Measurements from ENCODE around the gene CYTH4.

The CYTH4 gene

GRCh38 chr22:37269936-37270678 lies 12.2 kb upstream of the CYTH4 start:
- no peak overlapping the region for H3K4me3 Mint-ChIP-seq
- no peak for DNase-seq (ENCODE audit: low spot score)
- no peaks in the 10 kb centered on the region for H3K36me3 Mint-ChIP-seq (ENCODE audit: low read depth)
- H3K4me1 Mint-ChIP-seq (ENCODE audit: low read depth), result peaks cover 53% of the 10 kb centered on the region
- H3K27me3 Mint-ChIP-seq (ENCODE audit: low read depth), result no peaks in the 10 kb centered on the region
- H3K27ac Mint-ChIP-seq, result peak overlapping the region; percentile 21
- H3K9me3 Mint-ChIP-seq, result peaks cover 4% of the 10 kb centered on the region

DNA sequence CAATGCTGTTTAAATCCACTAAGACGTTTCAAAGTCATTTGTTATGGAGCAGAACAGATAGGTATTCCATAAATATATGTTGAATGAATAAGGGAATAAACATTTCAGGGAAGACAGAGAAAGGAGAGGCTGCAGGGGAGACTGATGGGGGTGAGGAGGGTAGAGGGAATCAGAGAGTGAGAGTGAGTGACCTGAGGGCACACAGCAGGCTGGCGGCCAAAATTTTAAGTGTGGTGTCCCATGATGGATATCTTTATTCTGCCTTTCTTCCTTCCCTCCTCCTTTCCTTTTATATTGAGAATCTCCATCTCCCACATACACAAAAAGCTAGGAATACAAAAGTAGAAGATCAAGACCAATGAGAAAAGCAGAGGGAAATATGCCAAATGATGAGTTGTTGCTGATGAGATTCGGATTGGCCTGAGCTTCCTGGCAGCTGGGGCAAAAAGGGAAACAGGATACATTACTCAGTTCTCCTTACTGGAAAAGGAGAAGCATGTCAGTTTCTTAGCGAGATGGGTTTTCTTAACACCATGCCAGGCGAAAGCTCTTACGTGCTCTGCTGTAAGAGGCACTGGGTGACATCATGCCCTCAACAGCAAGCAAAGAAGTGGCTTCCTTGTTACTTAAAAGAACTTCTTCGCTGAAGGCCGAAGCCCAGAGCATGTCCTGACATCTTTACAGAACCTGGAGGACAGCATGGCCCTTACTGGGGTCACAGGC lies 11.2 kb upstream of the CYTH4 start:
- Mint-ChIP-seq H3K27ac (no peak overlapping the region), H3K4me1 (ENCODE audit: low read depth) (peaks cover 62% of the 10 kb centered on the region), H3K36me3 (ENCODE audit: low read depth) (no peaks in the 10 kb centered on the region), H3K9me3 (peaks cover 4% of the 10 kb centered on the region), H3K4me3 (no peak overlapping the region), H3K27me3 (ENCODE audit: low read depth) (no peaks in the 10 kb centered on the region)
- no peak for DNase-seq (ENCODE audit: low spot score)

DNA sequence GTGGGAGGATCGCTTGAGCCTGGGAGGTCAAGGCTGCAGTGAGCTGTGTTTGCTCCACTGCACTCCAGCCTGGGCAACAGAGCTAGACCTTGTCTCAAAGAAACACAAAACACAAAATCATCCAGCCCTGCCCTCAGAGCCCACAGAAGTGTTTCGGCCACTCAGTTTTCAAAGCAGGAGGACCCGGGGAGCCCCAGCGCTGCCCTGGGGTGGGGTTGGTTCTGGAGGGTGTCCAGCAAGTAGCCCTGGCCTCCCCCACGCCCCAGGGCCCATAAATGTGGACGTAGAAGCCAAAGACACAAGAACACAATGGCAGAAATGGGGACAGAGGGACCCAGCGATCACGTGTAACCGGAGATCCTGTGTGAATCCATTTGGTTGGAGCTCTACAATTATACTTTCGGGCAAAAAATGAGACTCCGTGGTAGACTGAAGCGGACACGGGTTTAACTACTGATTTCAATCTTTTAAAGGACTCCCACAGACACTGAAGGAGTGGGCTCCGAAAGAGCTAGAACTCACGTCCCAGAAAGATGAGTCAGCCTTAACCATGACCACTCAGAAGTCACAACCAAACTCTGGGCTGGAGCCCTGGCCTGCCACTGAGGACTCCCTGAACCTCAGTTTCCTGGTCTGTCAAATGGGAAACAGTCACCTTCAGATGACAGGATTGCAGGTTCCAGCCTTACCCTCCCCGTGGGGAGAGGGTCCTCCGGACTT lies 9.0 kb upstream of the CYTH4 start:
- Mint-ChIP-seq H3K4me3 (peak overlapping the region; percentile 19), H3K27ac (peak overlapping the region; percentile 67), H3K27me3 (ENCODE audit: low read depth) (no peaks in the 10 kb centered on the region), H3K9me3 (peaks cover 4% of the 10 kb centered on the region), H3K4me1 (ENCODE audit: low read depth) (peaks cover 62% of the 10 kb centered on the region), H3K36me3 (ENCODE audit: low read depth) (no peaks in the 10 kb centered on the region)
- peak; percentile 66 for DNase-seq (ENCODE audit: low spot score)

DNA sequence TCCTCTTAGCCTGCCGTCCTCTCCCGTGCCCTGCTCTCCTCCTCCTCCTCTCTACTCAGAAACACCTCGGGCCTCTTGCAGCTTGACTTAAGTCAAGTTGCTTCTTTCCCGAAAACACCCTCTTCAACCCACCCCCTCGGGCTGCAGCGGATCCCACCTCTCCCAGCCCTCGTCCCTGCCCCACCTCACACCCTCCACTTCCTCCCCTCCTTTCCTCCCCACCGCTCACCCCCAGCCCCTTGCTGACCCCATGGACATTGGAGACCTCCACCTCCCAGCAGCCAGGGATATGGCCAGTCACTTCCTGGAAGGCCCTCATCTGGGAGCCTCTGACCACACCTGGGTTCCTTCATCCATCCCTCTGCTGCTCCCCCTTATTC lies 8.5 kb upstream of the CYTH4 start:
- peak overlapping the region; percentile 19 for H3K4me3 Mint-ChIP-seq
- H3K36me3 Mint-ChIP-seq (ENCODE audit: low read depth), result no peaks in the 10 kb centered on the region
- peaks cover 67% of the 10 kb centered on the region for H3K4me1 Mint-ChIP-seq (ENCODE audit: low read depth)
- DNase-seq (ENCODE audit: low spot score), result no peak
- H3K27me3 Mint-ChIP-seq (ENCODE audit: low read depth), result no peaks in the 10 kb centered on the region
- H3K9me3 Mint-ChIP-seq, result peaks cover 4% of the 10 kb centered on the region
- peak overlapping the region; percentile 67 for H3K27ac Mint-ChIP-seq

GRCh38 chr22:37274380-37274862 lies 7.9 kb upstream of the CYTH4 start:
- no peaks in the 10 kb centered on the region for H3K36me3 Mint-ChIP-seq (ENCODE audit: low read depth)
- H3K27ac Mint-ChIP-seq, result peak overlapping the region; percentile 62
- DNase-seq (ENCODE audit: low spot score), result no peak
- peaks cover 4% of the 10 kb centered on the region for H3K9me3 Mint-ChIP-seq
- peak overlapping the region; percentile 27 for H3K4me3 Mint-ChIP-seq
- peaks cover 66% of the 10 kb centered on the region for H3K4me1 Mint-ChIP-seq (ENCODE audit: low read depth)
- no peaks in the 10 kb centered on the region for H3K27me3 Mint-ChIP-seq (ENCODE audit: low read depth)

DNA sequence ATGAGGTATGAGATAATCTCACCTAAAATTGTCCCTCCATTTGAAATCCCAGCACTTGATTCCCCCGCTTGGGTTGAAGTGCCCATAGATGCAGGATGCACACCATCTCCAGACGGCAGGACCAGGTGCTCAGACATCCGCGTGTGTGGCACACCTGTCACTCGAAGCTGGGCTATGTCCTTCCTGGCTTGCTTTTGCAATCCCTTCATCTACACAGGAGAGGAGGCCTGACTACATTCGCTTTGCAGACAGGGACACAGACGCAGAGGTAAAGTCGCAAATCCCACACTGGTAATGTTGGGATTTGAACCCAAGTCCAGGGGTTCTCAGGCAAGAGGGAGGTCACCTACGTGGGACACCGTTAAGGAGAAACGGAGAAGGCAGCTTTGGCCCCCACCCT lies 7.2 kb upstream of the CYTH4 start:
- H3K4me3 Mint-ChIP-seq, result no peak overlapping the region
- H3K4me1 Mint-ChIP-seq (ENCODE audit: low read depth), result peaks cover 59% of the 10 kb centered on the region
- H3K27ac Mint-ChIP-seq, result peak overlapping the region; percentile 62
- no peaks in the 10 kb centered on the region for H3K27me3 Mint-ChIP-seq (ENCODE audit: low read depth)
- H3K9me3 Mint-ChIP-seq, result peaks cover 2% of the 10 kb centered on the region
- no peaks in the 10 kb centered on the region for H3K36me3 Mint-ChIP-seq (ENCODE audit: low read depth)
- no peak for DNase-seq (ENCODE audit: low spot score)

DNA sequence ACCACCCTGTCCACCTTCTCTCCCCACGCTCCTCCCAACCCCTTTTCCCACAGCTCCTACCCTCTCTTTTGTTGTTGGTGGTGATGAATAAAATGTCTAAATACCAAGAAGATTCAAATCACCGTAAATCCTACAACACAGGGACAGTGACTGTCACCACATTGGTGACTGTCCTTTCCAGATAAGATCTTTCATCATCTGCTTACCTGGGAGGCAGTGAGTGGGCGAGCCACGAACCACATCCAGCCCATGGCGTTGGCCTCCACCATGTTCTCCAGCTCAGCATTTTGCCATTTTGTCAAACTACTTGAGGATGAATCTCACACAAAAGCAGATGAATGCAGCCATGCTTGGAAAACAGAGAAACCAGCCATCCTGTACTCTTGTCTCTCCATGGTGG lies 6.7 kb upstream of the CYTH4 start:
- no peaks in the 10 kb centered on the region for H3K9me3 Mint-ChIP-seq
- H3K4me1 Mint-ChIP-seq (ENCODE audit: low read depth), result peaks cover 55% of the 10 kb centered on the region
- peak overlapping the region; percentile 42 for H3K4me3 Mint-ChIP-seq
- peak; percentile 85 for DNase-seq (ENCODE audit: low spot score)
- H3K27ac Mint-ChIP-seq, result peak overlapping the region; percentile 79
- H3K36me3 Mint-ChIP-seq (ENCODE audit: low read depth), result no peaks in the 10 kb centered on the region
- no peaks in the 10 kb centered on the region for H3K27me3 Mint-ChIP-seq (ENCODE audit: low read depth)

GRCh38 chr22:37276776-37277175 lies 5.5 kb upstream of the CYTH4 start:
- H3K4me1 Mint-ChIP-seq (ENCODE audit: low read depth), result peaks cover 56% of the 10 kb centered on the region
- H3K36me3 Mint-ChIP-seq (ENCODE audit: low read depth), result no peaks in the 10 kb centered on the region
- H3K27ac Mint-ChIP-seq, result peak overlapping the region; percentile 69
- no peak for DNase-seq (ENCODE audit: low spot score)
- H3K27me3 Mint-ChIP-seq (ENCODE audit: low read depth), result no peaks in the 10 kb centered on the region
- H3K9me3 Mint-ChIP-seq, result no peaks in the 10 kb centered on the region
- no peak overlapping the region for H3K4me3 Mint-ChIP-seq

DNA sequence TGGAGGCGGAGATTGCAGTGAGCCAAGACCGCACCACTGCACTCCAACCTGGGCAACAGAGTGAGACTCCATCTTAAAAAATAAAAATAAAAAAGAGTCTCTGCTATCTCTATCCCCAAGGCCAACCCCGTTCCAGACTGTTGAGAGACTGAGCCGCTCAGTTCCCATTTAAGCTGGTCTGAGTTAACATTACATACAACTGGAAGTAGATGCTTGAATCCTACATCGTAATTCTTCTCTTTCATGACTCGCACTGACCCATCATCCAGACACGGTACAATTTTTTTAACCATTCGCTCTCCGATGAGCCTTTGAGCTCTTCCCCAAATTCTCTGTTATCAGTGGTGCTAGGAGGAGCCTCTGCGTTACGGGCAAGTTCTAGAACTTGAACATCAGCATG lies 4.9 kb upstream of the CYTH4 start:
- H3K27ac Mint-ChIP-seq, result peak overlapping the region; percentile 62
- no peaks in the 10 kb centered on the region for H3K9me3 Mint-ChIP-seq
- DNase-seq (ENCODE audit: low spot score), result no peak
- H3K4me3 Mint-ChIP-seq, result no peak overlapping the region
- H3K36me3 Mint-ChIP-seq (ENCODE audit: low read depth), result no peaks in the 10 kb centered on the region
- no peaks in the 10 kb centered on the region for H3K27me3 Mint-ChIP-seq (ENCODE audit: low read depth)
- peaks cover 61% of the 10 kb centered on the region for H3K4me1 Mint-ChIP-seq (ENCODE audit: low read depth)

- H3K4me3 Mint-ChIP-seq, result no peak overlapping the region
- H3K36me3 Mint-ChIP-seq (ENCODE audit: low read depth), result peaks cover 7% of the 10 kb centered on the region
- no peak for DNase-seq (ENCODE audit: low spot score)
- H3K27me3 Mint-ChIP-seq (ENCODE audit: low read depth), result no peaks in the 10 kb centered on the region
- H3K4me1 Mint-ChIP-seq (ENCODE audit: low read depth), result peaks cover 65% of the 10 kb centered on the region
- H3K27ac Mint-ChIP-seq, result no peak overlapping the region
- H3K9me3 Mint-ChIP-seq, result no peaks in the 10 kb centered on the region
Measured at GRCh38 chr22:37278261-37278660, 4.0 kb upstream of the CYTH4 start.

DNA sequence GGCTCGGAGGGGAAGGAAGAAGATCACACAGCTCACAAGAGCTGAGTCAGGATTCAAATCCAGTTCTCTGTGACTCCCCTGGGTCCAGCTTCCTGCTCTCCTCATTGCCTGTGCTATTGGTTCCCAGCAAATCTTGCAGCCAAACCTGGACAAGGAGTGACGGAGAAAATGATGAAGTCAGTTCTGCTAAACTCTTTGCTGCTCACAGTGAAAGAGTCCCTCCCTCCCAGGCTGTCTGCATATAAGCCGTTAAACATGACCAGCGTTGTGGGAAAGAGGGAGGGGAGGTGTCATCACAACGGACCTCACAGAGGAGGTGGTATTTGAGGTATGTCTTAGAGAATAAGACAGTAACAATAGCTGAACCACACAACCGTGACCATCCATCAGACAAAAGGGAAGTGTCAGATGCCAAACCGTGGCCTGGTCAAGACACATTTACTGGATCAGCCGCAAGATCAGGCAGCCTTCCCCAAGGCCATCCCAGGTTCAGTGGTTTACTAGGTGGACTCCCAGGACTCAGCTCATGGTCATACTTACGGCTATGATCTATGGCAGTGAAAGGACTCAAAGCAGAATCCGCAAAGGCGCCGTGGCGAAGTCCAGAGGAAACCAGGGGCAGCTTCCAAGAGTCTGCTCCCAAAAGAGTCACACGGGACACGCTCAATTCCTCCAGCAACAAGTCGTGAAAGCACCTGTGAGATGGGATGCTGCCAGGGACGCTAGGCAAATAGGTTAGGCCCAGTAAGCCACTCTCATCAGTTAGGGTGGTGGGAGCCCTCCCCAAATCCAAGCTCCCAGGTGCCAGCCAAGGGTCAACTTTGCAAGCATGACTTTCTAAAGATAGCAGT lies 2.8 kb upstream of the CYTH4 start:
- DNase-seq (ENCODE audit: low spot score), result no peak
- H3K27me3 Mint-ChIP-seq (ENCODE audit: low read depth), result no peaks in the 10 kb centered on the region
- peaks cover 59% of the 10 kb centered on the region for H3K4me1 Mint-ChIP-seq (ENCODE audit: low read depth)
- peaks cover 14% of the 10 kb centered on the region for H3K36me3 Mint-ChIP-seq (ENCODE audit: low read depth)
- H3K27ac Mint-ChIP-seq, result no peak overlapping the region
- H3K4me3 Mint-ChIP-seq, result no peak overlapping the region
- H3K9me3 Mint-ChIP-seq, result no peaks in the 10 kb centered on the region

GRCh38 chr22:37280718-37281117 lies 1.6 kb upstream of the CYTH4 start:
- no peaks in the 10 kb centered on the region for H3K9me3 Mint-ChIP-seq
- peaks cover 55% of the 10 kb centered on the region for H3K4me1 Mint-ChIP-seq (ENCODE audit: low read depth)
- peaks cover 21% of the 10 kb centered on the region for H3K36me3 Mint-ChIP-seq (ENCODE audit: low read depth)
- no peak overlapping the region for H3K27ac Mint-ChIP-seq
- DNase-seq (ENCODE audit: low spot score), result no peak
- no peak overlapping the region for H3K4me3 Mint-ChIP-seq
- no peaks in the 10 kb centered on the region for H3K27me3 Mint-ChIP-seq (ENCODE audit: low read depth)

DNA sequence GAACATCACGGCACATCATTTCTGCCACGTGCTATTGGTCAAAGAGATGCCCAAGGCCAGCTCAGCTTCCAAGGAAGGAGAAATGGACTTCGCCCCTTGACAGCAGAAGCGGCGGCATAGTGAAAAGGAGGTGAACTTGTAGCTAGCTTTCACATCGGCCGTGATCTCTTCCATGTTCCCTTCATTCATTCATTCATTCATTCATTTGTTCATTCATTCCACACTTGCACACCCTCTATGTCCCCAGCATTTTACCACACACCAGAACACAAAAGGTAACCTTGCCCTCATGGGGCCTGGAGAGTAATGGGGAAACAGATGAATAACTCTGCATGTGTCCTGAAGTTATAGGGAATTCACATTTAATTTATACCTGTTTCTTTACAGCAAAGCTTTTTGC lies 1.1 kb upstream of the CYTH4 start:
- DNase-seq (ENCODE audit: low spot score), result no peak
- peaks cover 54% of the 10 kb centered on the region for H3K4me1 Mint-ChIP-seq (ENCODE audit: low read depth)
- peaks cover 26% of the 10 kb centered on the region for H3K36me3 Mint-ChIP-seq (ENCODE audit: low read depth)
- H3K9me3 Mint-ChIP-seq, result no peaks in the 10 kb centered on the region
- H3K4me3 Mint-ChIP-seq, result peak overlapping the region; percentile 97
- H3K27ac Mint-ChIP-seq, result no peak overlapping the region
- H3K27me3 Mint-ChIP-seq (ENCODE audit: low read depth), result no peaks in the 10 kb centered on the region
